H7 (cell line): Measurements from ENCODE around the gene SCYGR6. TPM values are rescaled to one million over a fixed set of nuclear protein-coding genes. Genes with fewer than 3 reads are reported as not detected.

Experiments
- DNase-seq: peaks from one replicate; pipeline ENCODE4 v3.0.0; 2012
- H3K27me3 ChIP-seq: 2 replicates; pipeline ENCODE4 v1.6.0; 2011; ENCODE audit warnings: mild to moderate bottlenecking, low read length; ENCODE audit not compliant: control insufficient read depth, insufficient read depth
- H3K36me3 ChIP-seq: replicated peaks from 2 replicates; pipeline ENCODE4 v1.5.1; 2011; ENCODE audit warnings: low read length; ENCODE audit not compliant: control insufficient read depth, insufficient read depth
- H3K4me3 ChIP-seq: 2 replicates; pipeline ENCODE4 v1.5.1; 2011; ENCODE audit warnings: low read depth, mild to moderate bottlenecking, control low read depth, low read length, moderate library complexity; ENCODE audit not compliant: insufficient read depth
- total RNA-seq: library from RNA; depleted of rRNA; stranded (reverse); fragments of >200 nt; shearing (Covaris generic); gene quantifications from 2 replicates; pipeline ENCODE4 v1.2.3, GENCODE V29; 2014; rRNA removed

The SCYGR6 gene
- total RNA-seq, 1 experiment from 2014 or later: not detected

- no peaks in the 10 kb centered on the region for H3K36me3 ChIP-seq
- DNase-seq: no peak
- H3K27me3 ChIP-seq: no peaks in the 10 kb centered on the region
- no peak overlapping the region for H3K4me3 ChIP-seq
These were observed 37.4 kb downstream of the SCYGR6 start for GRCh38 chr2:227687189-227687588.

GRCh38 chr2:227684258-227684657 is 40.3 kb downstream of the SCYGR6 start:
- DNase-seq: no peak
- Histone ChIP-seq H3K27me3 (no peaks in the 10 kb centered on the region), H3K36me3 (no peaks in the 10 kb centered on the region), H3K4me3 (no peak overlapping the region)

- H3K4me3 ChIP-seq: no peak overlapping the region
- no peaks in the 10 kb centered on the region for H3K27me3 ChIP-seq
- H3K36me3 ChIP-seq: no peaks in the 10 kb centered on the region
- no peak for DNase-seq
These were observed 46.6 kb downstream of the SCYGR6 start for GRCh38 chr2:227677928-227678327.

GRCh38 chr2:227674485-227674884 is 50.1 kb downstream of the SCYGR6 start:
- no peaks in the 10 kb centered on the region for H3K27me3 ChIP-seq
- H3K36me3 ChIP-seq: no peaks in the 10 kb centered on the region
- H3K4me3 ChIP-seq: no peak overlapping the region
- no peak for DNase-seq

Other genes with a start within 250 kb of the SCYGR6 start
- gene SCYGR2, start 125.9 kb downstream of the SCYGR6 start, total RNA-seq: not detected in 2 replicates
- gene SCYGR3, start 109.9 kb downstream of the SCYGR6 start, total RNA-seq: not detected in 2 replicates
- not detected in 2 replicates for gene SCYGR4, start 107.3 kb downstream of the SCYGR6 start, total RNA-seq
- gene SCYGR5, start 58.0 kb downstream of the SCYGR6 start, total RNA-seq: not detected in 2 replicates
- 1.1 and 1.7 TPM in 2 replicates for gene SLC19A3, start 6.7 kb downstream of the SCYGR6 start, total RNA-seq
- gene SCYGR7, start 3.6 kb upstream of the SCYGR6 start, total RNA-seq: not detected in 2 replicates
- gene SCYGR8, start 21.1 kb upstream of the SCYGR6 start, total RNA-seq: not detected in 2 replicates
- not detected in 2 replicates for gene CCL20, start 89.1 kb upstream of the SCYGR6 start, total RNA-seq
- gene DAW1, start 146.9 kb upstream of the SCYGR6 start, total RNA-seq: 0.10 TPM in 1 of 2 replicates, not detected in the other